ENCODE results near the gene GTPBP2. TPM values are rescaled to one million over a fixed set of nuclear protein-coding genes. Genes with fewer than 3 reads are reported as not detected.

The GTPBP2 gene
- total and polyA plus RNA-seq, 2 experiments from 2014 or later, result 17.5 to 55.9 TPM

DNA sequence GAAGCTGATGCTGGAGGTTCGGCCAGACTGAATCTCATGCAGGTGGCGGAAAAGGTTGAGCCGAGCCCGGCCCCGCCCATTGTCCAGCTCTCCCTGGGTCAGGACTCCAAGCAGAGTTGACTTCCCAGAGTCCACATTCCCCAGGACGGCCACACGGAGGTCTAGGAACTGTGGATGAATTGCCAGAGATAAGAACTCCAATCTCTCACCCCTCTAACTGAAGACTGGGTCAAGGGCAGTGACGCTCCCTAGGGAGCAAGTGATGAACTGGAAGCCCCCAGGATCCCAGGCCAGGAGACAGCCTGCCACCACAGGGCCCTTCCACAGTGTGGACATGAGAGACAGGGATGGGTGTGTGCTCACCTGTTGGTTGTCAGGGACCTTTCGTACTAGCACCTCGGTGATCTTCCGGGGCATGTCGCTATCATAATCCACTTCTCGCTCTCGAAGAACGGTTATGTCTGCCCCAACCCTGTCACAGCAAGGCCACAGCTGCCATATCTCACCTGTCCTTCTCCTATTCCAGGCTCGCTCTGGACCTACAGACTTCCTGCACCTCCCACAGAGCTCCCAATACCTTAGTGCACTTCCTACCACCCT lies 3.6 kb downstream of the GTPBP2 start:
- no peaks in the 10 kb centered on the region for H3K4me1 ChIP-seq (ENCODE audit: insufficient read depth)
- no peak overlapping the region for H3K27ac ChIP-seq (ENCODE audit: low read depth)
- no peaks in the 10 kb centered on the region for H3K9me3 Mint-ChIP-seq
- H2AFZ ChIP-seq, result no peak overlapping the region
- H3K79me2 ChIP-seq (replicated peaks; ENCODE audit: insufficient read depth), result peaks cover 19% of the 10 kb centered on the region
- H3K4me3 ChIP-seq, result no peak overlapping the region
- no peak overlapping the region for H3K4me2 ChIP-seq
- no peaks in the 10 kb centered on the region for H3K9me2 ChIP-seq (ENCODE audit: insufficient read depth)
- H3K4me3 Mint-ChIP-seq, result no peak overlapping the region
- H3K4me1 Mint-ChIP-seq, result peaks cover 7% of the 10 kb centered on the region
- TF ChIP-seq, protein P1, sequence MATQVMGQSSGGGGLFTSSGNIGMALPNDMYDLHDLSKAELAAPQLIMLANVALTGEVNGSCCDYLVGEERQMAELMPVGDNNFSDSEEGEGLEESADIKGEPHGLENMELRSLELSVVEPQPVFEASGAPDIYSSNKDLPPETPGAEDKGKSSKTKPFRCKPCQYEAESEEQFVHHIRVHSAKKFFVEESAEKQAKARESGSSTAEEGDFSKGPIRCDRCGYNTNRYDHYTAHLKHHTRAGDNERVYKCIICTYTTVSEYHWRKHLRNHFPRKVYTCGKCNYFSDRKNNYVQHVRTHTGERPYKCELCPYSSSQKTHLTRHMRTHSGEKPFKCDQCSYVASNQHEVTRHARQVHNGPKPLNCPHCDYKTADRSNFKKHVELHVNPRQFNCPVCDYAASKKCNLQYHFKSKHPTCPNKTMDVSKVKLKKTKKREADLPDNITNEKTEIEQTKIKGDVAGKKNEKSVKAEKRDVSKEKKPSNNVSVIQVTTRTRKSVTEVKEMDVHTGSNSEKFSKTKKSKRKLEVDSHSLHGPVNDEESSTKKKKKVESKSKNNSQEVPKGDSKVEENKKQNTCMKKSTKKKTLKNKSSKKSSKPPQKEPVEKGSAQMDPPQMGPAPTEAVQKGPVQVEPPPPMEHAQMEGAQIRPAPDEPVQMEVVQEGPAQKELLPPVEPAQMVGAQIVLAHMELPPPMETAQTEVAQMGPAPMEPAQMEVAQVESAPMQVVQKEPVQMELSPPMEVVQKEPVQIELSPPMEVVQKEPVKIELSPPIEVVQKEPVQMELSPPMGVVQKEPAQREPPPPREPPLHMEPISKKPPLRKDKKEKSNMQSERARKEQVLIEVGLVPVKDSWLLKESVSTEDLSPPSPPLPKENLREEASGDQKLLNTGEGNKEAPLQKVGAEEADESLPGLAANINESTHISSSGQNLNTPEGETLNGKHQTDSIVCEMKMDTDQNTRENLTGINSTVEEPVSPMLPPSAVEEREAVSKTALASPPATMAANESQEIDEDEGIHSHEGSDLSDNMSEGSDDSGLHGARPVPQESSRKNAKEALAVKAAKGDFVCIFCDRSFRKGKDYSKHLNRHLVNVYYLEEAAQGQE (IDR thresholded peaks at IDR 0.05; ENCODE audit: unreplicated experiment), result no peak
- TF ChIP-seq ZNF114 (CRISPR knock-in tag; IDR thresholded peaks at IDR 0.05), result no peak
- TF ChIP-seq, protein P2, sequence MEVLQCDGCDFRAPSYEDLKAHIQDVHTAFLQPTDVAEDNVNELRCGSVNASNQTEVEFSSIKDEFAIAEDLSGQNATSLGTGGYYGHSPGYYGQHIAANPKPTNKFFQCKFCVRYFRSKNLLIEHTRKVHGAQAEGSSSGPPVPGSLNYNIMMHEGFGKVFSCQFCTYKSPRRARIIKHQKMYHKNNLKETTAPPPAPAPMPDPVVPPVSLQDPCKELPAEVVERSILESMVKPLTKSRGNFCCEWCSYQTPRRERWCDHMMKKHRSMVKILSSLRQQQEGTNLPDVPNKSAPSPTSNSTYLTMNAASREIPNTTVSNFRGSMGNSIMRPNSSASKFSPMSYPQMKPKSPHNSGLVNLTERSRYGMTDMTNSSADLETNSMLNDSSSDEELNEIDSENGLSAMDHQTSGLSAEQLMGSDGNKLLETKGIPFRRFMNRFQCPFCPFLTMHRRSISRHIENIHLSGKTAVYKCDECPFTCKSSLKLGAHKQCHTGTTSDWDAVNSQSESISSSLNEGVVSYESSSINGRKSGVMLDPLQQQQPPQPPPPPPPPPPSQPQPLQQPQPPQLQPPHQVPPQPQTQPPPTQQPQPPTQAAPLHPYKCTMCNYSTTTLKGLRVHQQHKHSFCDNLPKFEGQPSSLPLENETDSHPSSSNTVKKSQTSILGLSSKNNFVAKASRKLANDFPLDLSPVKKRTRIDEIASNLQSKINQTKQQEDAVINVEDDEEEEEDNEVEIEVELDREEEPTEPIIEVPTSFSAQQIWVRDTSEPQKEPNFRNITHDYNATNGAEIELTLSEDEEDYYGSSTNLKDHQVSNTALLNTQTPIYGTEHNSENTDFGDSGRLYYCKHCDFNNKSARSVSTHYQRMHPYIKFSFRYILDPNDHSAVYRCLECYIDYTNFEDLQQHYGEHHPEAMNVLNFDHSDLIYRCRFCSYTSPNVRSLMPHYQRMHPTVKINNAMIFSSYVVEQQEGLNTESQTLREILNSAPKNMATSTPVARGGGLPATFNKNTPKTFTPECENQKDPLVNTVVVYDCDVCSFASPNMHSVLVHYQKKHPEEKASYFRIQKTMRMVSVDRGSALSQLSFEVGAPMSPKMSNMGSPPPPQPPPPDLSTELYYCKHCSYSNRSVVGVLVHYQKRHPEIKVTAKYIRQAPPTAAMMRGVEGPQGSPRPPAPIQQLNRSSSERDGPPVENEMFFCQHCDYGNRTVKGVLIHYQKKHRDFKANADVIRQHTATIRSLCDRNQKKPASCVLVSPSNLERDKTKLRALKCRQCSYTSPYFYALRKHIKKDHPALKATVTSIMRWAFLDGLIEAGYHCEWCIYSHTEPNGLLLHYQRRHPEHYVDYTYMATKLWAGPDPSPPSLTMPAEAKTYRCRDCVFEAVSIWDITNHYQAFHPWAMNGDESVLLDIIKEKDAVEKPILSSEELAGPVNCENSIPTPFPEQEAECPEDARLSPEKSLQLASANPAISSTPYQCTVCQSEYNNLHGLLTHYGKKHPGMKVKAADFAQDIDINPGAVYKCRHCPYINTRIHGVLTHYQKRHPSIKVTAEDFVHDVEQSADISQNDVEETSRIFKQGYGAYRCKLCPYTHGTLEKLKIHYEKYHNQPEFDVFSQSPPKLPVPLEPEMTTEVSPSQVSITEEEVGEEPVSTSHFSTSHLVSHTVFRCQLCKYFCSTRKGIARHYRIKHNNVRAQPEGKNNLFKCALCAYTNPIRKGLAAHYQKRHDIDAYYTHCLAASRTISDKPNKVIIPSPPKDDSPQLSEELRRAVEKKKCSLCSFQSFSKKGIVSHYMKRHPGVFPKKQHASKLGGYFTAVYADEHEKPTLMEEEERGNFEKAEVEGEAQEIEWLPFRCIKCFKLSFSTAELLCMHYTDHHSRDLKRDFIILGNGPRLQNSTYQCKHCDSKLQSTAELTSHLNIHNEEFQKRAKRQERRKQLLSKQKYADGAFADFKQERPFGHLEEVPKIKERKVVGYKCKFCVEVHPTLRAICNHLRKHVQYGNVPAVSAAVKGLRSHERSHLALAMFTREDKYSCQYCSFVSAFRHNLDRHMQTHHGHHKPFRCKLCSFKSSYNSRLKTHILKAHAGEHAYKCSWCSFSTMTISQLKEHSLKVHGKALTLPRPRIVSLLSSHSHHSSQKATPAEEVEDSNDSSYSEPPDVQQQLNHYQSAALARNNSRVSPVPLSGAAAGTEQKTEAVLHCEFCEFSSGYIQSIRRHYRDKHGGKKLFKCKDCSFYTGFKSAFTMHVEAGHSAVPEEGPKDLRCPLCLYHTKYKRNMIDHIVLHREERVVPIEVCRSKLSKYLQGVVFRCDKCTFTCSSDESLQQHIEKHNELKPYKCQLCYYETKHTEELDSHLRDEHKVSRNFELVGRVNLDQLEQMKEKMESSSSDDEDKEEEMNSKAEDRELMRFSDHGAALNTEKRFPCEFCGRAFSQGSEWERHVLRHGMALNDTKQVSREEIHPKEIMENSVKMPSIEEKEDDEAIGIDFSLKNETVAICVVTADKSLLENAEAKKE (CRISPR knock-in tag; IDR thresholded peaks at IDR 0.05), result no peak
- TF ChIP-seq CREB1 (CRISPR knock-in tag; IDR thresholded peaks at IDR 0.05; ENCODE audit: low read depth), result no peak
- no peak for TF ChIP-seq EZH2 (IDR thresholded peaks at IDR 0.05; ENCODE audit: low read depth, unreplicated experiment)
- TF ChIP-seq NANOG (IDR thresholded peaks at IDR 0.05; ENCODE audit: borderline replicate concordance), result no peak
- TF ChIP-seq JUNB (IDR thresholded peaks at IDR 0.05; ENCODE audit: unreplicated experiment), result no peak
- TF ChIP-seq STAT1 (IDR thresholded peaks at IDR 0.05; ENCODE audit: unreplicated experiment), result no peak
- TF ChIP-seq EZH2phosphoT487 (IDR thresholded peaks at IDR 0.05; ENCODE audit: unreplicated experiment), result no peak
- TF ChIP-seq, protein P3, sequence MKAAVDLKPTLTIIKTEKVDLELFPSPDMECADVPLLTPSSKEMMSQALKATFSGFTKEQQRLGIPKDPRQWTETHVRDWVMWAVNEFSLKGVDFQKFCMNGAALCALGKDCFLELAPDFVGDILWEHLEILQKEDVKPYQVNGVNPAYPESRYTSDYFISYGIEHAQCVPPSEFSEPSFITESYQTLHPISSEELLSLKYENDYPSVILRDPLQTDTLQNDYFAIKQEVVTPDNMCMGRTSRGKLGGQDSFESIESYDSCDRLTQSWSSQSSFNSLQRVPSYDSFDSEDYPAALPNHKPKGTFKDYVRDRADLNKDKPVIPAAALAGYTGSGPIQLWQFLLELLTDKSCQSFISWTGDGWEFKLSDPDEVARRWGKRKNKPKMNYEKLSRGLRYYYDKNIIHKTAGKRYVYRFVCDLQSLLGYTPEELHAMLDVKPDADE (IDR thresholded peaks at IDR 0.05), result no peak
- ATAC-seq, result no peak
- H3K36me3 ChIP-seq (ENCODE audit: insufficient read depth), result peaks cover 7% of the 10 kb centered on the region; the same call in 1 of the 2 replicates
- peaks cover 8% of the 10 kb centered on the region for H3K27me3 Mint-ChIP-seq (ENCODE audit: insufficient read depth, low read depth, poor library complexity)
- H3K27me3 ChIP-seq (ENCODE audit: insufficient read depth), result no peaks in the 10 kb centered on the region
- H4K20me1 ChIP-seq (replicated peaks; ENCODE audit: insufficient read depth), result peaks cover 7% of the 10 kb centered on the region
- no peak for DNase-seq (ENCODE audit: low spot score)
- no peak overlapping the region for H3K27ac Mint-ChIP-seq
- peaks cover 63% of the 10 kb centered on the region for H3K36me3 Mint-ChIP-seq (ENCODE audit: low read depth)
- 0 out of 2 replicates have a peak, but pooled peaks cover 6% of the 10 kb centered on the region for H3F3A ChIP-seq (replicated peaks; ENCODE audit: low read depth)
